Upper lobe of left lung (tissue), 4 donors: Measurements from ENCODE around the gene NEU4.
"Not testable (repeated sequence)": the region's sequence is repeated elsewhere in the genome, so short reads cannot be mapped to it uniquely, and the experiment has no call there.

Experiments
- CTCF ChIP-seq, 6 experiments: fragments of 450-650 bp in 4 of 6; fragments of 200-600 bp in 2 of 6; sonication (generic) in 2 of 6; IDR thresholded peaks; one replicate each; pipeline ENCODE4 v1.5.1; 2016 to 2019; ENCODE audit warnings: antibody characterized with exemption in 6 of 6
- EP300 ChIP-seq, 4 donors: sonication (generic); formaldehyde crosslinking; IDR thresholded peaks; one replicate each; pipeline ENCODE4 v1.5.1; 2017; ENCODE audit warnings: antibody characterized with exemption in 4 of 4, control low read depth in 2 of 4
- POLR2AphosphoS5 ChIP-seq, 2 donors: sonication (generic); formaldehyde crosslinking; IDR thresholded peaks; one replicate each; pipeline ENCODE4 v1.5.1; 2017; ENCODE audit warnings: antibody characterized with exemption in 2 of 2

GRCh38 chr2:241819947-241820624 is 11.1 kb downstream of the NEU4 start:
- TF ChIP-seq EP300, CTCF, POLR2AphosphoS5 (IDR thresholded peaks at IDR 0.05): not testable (repeated sequence)
